ENCODE results near the gene FCAMR. TPM values are rescaled to one million over a fixed set of nuclear protein-coding genes. Genes with fewer than 3 reads are reported as not detected.

FCAMR gene
- total and polyA plus RNA-seq, 11 donors: not detected

- peaks cover 0 to 9% (median 0%) of the 10 kb centered on the region in 9 donors for H3K27me3 ChIP-seq
- no peak overlapping the region for H3K27ac ChIP-seq
- intact Hi-C loops (cut with DNase I): no loop called here
- H3K36me3 ChIP-seq: no peaks in the 10 kb centered on the region
- H3K4me3 ChIP-seq: no peak overlapping the region
- H3K4me1 ChIP-seq: no peaks in the 10 kb centered on the region
- H3K9me3 ChIP-seq: peaks cover 0 to 6% (median 0%) of the 10 kb centered on the region in 12 donors
- ATAC-seq (no peak), DNase-seq (no peak)
- WGBS, 4 donors: 56 to 71% (median 66%) methylated on average over 4 of the region's 4 CpGs
- TF ChIP-seq POLR2A (IDR thresholded peaks at IDR 0.05) (no peak), CTCF (IDR thresholded peaks at IDR 0.05) (no peak)
Measured at GRCh38 chr1:206952171-206952570, 18.1 kb downstream of the FCAMR start.

GRCh38 chr1:206951318-206952100, 18.8 kb downstream of the FCAMR start:
- H3K9me3 ChIP-seq: peaks cover 0 to 6% (median 0%) of the 10 kb centered on the region in 12 donors
- intact Hi-C loops (cut with DNase I): no loop called here

DNA sequence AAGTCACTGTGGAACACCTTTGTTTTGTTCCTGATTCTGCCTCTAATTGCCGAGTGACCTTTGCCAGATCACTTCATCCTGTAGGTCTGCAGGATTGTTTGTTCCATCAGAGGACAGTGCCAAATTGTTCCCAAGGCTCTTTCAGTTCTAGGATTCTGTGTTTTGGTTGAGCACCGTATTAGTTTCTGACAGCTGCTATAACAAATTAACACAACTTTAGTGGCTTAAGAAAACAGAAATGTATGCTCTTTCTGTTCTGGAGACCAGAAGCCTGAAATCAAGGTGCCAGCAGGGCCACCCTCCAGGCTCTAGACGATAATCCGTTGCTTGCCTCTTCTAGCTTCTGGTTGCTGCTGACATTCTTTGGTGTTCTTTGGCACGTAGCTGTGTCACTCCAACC, 20.6 kb downstream of the FCAMR start:
- Histone ChIP-seq H3K36me3 (no peaks in the 10 kb centered on the region), H3K4me1 (no peaks in the 10 kb centered on the region), H3K4me3 (no peak overlapping the region), H3K27me3 (peaks cover 0 to 29% (median 6%) of the 10 kb centered on the region in 9 donors), H3K27ac (no peak overlapping the region), H3K9me3 (peaks cover 0 to 6% (median 0%) of the 10 kb centered on the region in 12 donors)
- intact Hi-C loops (cut with DNase I): no loop called here
- DNase-seq: no peak
- TF ChIP-seq POLR2A (IDR thresholded peaks at IDR 0.05): no peak
- no peak for TF ChIP-seq CTCF (IDR thresholded peaks at IDR 0.05)
- ATAC-seq: no peak
- WGBS, 4 donors: 89 to 94% (median 90%) methylated on average over 5 of the region's 5 CpGs

More at GRCh38 chr1:206951318-206952100, 18.8 kb downstream of the FCAMR start:
- Histone ChIP-seq H3K4me1 (no peaks in the 10 kb centered on the region), H3K4me3 (no peak overlapping the region), H3K27ac (no peak overlapping the region), H3K27me3 (peaks cover 0 to 16% (median 0%) of the 10 kb centered on the region in 9 donors), H3K36me3 (no peaks in the 10 kb centered on the region)
- TF ChIP-seq CTCF (IDR thresholded peaks at IDR 0.05) (no peak), POLR2A (IDR thresholded peaks at IDR 0.05) (no peak)
- 82 to 88% (median 86%) methylated on average over 4 of the region's 4 CpGs for WGBS, 4 donors
- no peak for DNase-seq
- no peak for ATAC-seq

- peaks cover 0 to 29% (median 6%) of the 10 kb centered on the region in 9 donors for H3K27me3 ChIP-seq
- H3K4me3 ChIP-seq: no peak overlapping the region
- TF ChIP-seq POLR2A (IDR thresholded peaks at IDR 0.05): no peak
- no peak for TF ChIP-seq CTCF (IDR thresholded peaks at IDR 0.05)
- intact Hi-C loops (cut with DNase I): no loop called here
- no peaks in the 10 kb centered on the region for H3K36me3 ChIP-seq
- peak in 1 of 4 donors; percentile 48 for ATAC-seq
- no peak for DNase-seq
- 82 to 93% (median 84%) methylated on average over 4 of the region's 4 CpGs for WGBS, 4 donors
- H3K9me3 ChIP-seq: peaks cover 0 to 6% (median 0%) of the 10 kb centered on the region in 12 donors
- H3K4me1 ChIP-seq: no peaks in the 10 kb centered on the region
- H3K27ac ChIP-seq: no peak overlapping the region
Measured at GRCh38 chr1:206949208-206949607, 21.1 kb downstream of the FCAMR start.
